Measurements from ENCODE around the gene AMH. TPM values are rescaled to one million over a fixed set of nuclear protein-coding genes. Genes with fewer than 3 reads are reported as not detected.
A peak's percentile ranks its signal among the peaks of the same experiment; 100 is the strongest.

Gene AMH
- total RNA-seq, 1 donor from 2014 or later = 3.5 TPM

GRCh38 chr19:2237869-2238153 lies 11.3 kb upstream of the AMH start:
- Histone ChIP-seq H3K4me2 (peak overlapping the region; percentile 81), H3K27me3 (no peaks in the 10 kb centered on the region), H3F3A (ENCODE audit: low read depth) (peaks cover 30% of the 10 kb centered on the region), H3K9me3 (ENCODE audit: low read depth) (no peaks in the 10 kb centered on the region), H3K79me2 (ENCODE audit: low read depth) (peaks cover 84% of the 10 kb centered on the region), H4K20me1 (ENCODE audit: low read depth) (peaks cover 80% of the 10 kb centered on the region), H3K4me1 (peaks cover 44% of the 10 kb centered on the region), H3K9ac (peak overlapping the region; percentile 31), H3K27ac (no peak overlapping the region), H2AFZ (replicated peaks) (no peak overlapping the region), H3K36me3 (no peaks in the 10 kb centered on the region), H3K4me3 (peak overlapping the region; percentile 72)
- TF ChIP-seq EZH2phosphoT487 (IDR thresholded peaks at IDR 0.05) (no peak), EZH2 (IDR thresholded peaks at IDR 0.05) (no peak), CTCF (IDR thresholded peaks at IDR 0.05) (no peak)
- Mint-ChIP-seq H3K27ac (peak overlapping the region; percentile 98), H3K27me3 (ENCODE audit: insufficient read depth, low read depth) (peaks cover 8% of the 10 kb centered on the region), H3K4me3 (peak overlapping the region; percentile 99), H3K4me1 (peaks cover 63% of the 10 kb centered on the region), H3K36me3 (peaks cover 13% of the 10 kb centered on the region), H3K9me3 (no peaks in the 10 kb centered on the region)
- DNase-seq (ENCODE audit: low spot score) = no peak

- Mint-ChIP-seq H3K4me3 (peak overlapping the region; percentile 99), H3K36me3 (peaks cover 11% of the 10 kb centered on the region), H3K27ac (peak overlapping the region; percentile 86), H3K27me3 (ENCODE audit: insufficient read depth, low read depth) (peaks cover 6% of the 10 kb centered on the region), H3K9me3 (no peaks in the 10 kb centered on the region), H3K4me1 (peaks cover 61% of the 10 kb centered on the region)
- Histone ChIP-seq H2AFZ (replicated peaks) (no peak overlapping the region), H3K27ac (no peak overlapping the region), H3K4me1 (peaks cover 44% of the 10 kb centered on the region), H3K79me2 (ENCODE audit: low read depth) (peaks cover 91% of the 10 kb centered on the region), H3K4me2 (peak overlapping the region; percentile 81), H3K9me3 (ENCODE audit: low read depth) (no peaks in the 10 kb centered on the region), H3K36me3 (no peaks in the 10 kb centered on the region), H3K4me3 (peak overlapping the region; percentile 72), H3K9ac (no peak overlapping the region), H3K27me3 (no peaks in the 10 kb centered on the region), H4K20me1 (ENCODE audit: low read depth) (peaks cover 85% of the 10 kb centered on the region), H3F3A (ENCODE audit: low read depth) (peaks cover 30% of the 10 kb centered on the region)
- no peak for DNase-seq (ENCODE audit: low spot score)
- no peak for TF ChIP-seq CTCF (IDR thresholded peaks at IDR 0.05)
- no peak for TF ChIP-seq EZH2phosphoT487 (IDR thresholded peaks at IDR 0.05)
- no peak for TF ChIP-seq EZH2 (IDR thresholded peaks at IDR 0.05)
These were observed 9.9 kb upstream of the AMH start for GRCh38 chr19:2239173-2239572.

GRCh38 chr19:2239771-2240770 lies 9.1 kb upstream of the AMH start:
- peak overlapping the region; percentile 21 for H3K27ac ChIP-seq
- H3K79me2 ChIP-seq (ENCODE audit: low read depth) = peaks cover 87% of the 10 kb centered on the region
- H3K4me3 ChIP-seq = peak overlapping the region; percentile 72
- H2AFZ ChIP-seq (replicated peaks) = no peak overlapping the region
- Mint-ChIP-seq H3K4me3 (peak overlapping the region; percentile 99), H3K36me3 (peaks cover 10% of the 10 kb centered on the region), H3K27ac (peak overlapping the region; percentile 88), H3K9me3 (no peaks in the 10 kb centered on the region), H3K27me3 (ENCODE audit: insufficient read depth, low read depth) (peaks cover 6% of the 10 kb centered on the region), H3K4me1 (peaks cover 55% of the 10 kb centered on the region)
- H3K4me1 ChIP-seq = peaks cover 41% of the 10 kb centered on the region
- H3K36me3 ChIP-seq = no peaks in the 10 kb centered on the region
- no peaks in the 10 kb centered on the region for H3K9me3 ChIP-seq (ENCODE audit: low read depth)
- peak overlapping the region; percentile 81 for H3K4me2 ChIP-seq
- no peak for TF ChIP-seq CTCF (IDR thresholded peaks at IDR 0.05)
- TF ChIP-seq EZH2 (IDR thresholded peaks at IDR 0.05) = no peak
- no peak for TF ChIP-seq EZH2phosphoT487 (IDR thresholded peaks at IDR 0.05)
- H4K20me1 ChIP-seq (ENCODE audit: low read depth) = peaks cover 86% of the 10 kb centered on the region
- peak; percentile 90 for DNase-seq (ENCODE audit: low spot score)
- peaks cover 30% of the 10 kb centered on the region for H3F3A ChIP-seq (ENCODE audit: low read depth)
- H3K9ac ChIP-seq = peak overlapping the region; percentile 60
- H3K27me3 ChIP-seq = no peaks in the 10 kb centered on the region
